Activated B cell treated with CpG ODN at 0.5 μM for 24 hours (primary cell): ENCODE results near the gene SELPLG. TPM values are rescaled to one million over a fixed set of nuclear protein-coding genes. Genes with fewer than 3 reads are reported as not detected.
A peak's percentile ranks its signal among the peaks of the same experiment; 100 is the strongest.
"Not testable (repeated sequence)": the region's sequence is repeated elsewhere in the genome, so short reads cannot be mapped to it uniquely, and the experiment has no call there.

Experiments
- ATAC-seq: fragments of 200-7000 bp; cut with Tn5 transposase; one replicate; pipeline ENCODE4 v1.10.0; 2021; ENCODE audit warnings: low read depth, mild to moderate bottlenecking, moderate library complexity
- CTCF ChIA-PET: fragments of 350-600 bp; sonication (Branson Sonifier 250); formaldehyde crosslinking; loops from one replicate; lab custom pipeline; 2021; ENCODE audit warnings: antibody characterized with exemption; lab: Charles Lee
- POLR2A ChIA-PET: fragments of 350-600 bp; sonication (Branson Sonifier 250); formaldehyde crosslinking; loops from one replicate; lab custom pipeline; 2021; ENCODE audit warnings: antibody characterized with exemption; lab: Charles Lee
- DNase-seq: peaks from one replicate; pipeline ENCODE4 v3.0.0; 2022
- H3K27ac Mint-ChIP-seq: one replicate; pipeline ENCODE4 v1.8.0; 2020; ENCODE audit warnings: mixed read lengths
- H3K27me3 Mint-ChIP-seq: one replicate; pipeline ENCODE4 v1.8.0; 2021; ENCODE audit warnings: mixed read lengths
- H3K36me3 Mint-ChIP-seq: one replicate; pipeline ENCODE4 v1.8.0; 2021; ENCODE audit warnings: low read depth, mixed read lengths
- H3K4me1 Mint-ChIP-seq: one replicate; pipeline ENCODE4 v1.8.0; 2021; ENCODE audit warnings: mixed read lengths
- H3K4me3 Mint-ChIP-seq: one replicate; pipeline ENCODE4 v1.8.0; 2020; ENCODE audit warnings: mild to moderate bottlenecking, mixed read lengths
- H3K9me3 Mint-ChIP-seq: one replicate; pipeline ENCODE4 v1.8.0; 2020; ENCODE audit warnings: mixed read lengths
- CTCF ChIP-seq: fragments of 200-600 bp; IDR thresholded peaks from one replicate; pipeline ENCODE4 v1.8.0; 2022; ENCODE audit warnings: antibody characterized with exemption, mild to moderate bottlenecking
- intact Hi-C: fragments of 100-400 bp; cut with micrococcal nuclease; formaldehyde crosslinking; loops from one replicate; pipeline ENCODE4 v1.15.1; 2024
- total RNA-seq: library from RNA; stranded (reverse); gene quantifications from 2 replicates; pipeline ENCODE4 v1.2.3, GENCODE V29; 2022

The SELPLG gene
- total RNA-seq, 1 donor from 2014 or later: 1.8 TPM

DNA sequence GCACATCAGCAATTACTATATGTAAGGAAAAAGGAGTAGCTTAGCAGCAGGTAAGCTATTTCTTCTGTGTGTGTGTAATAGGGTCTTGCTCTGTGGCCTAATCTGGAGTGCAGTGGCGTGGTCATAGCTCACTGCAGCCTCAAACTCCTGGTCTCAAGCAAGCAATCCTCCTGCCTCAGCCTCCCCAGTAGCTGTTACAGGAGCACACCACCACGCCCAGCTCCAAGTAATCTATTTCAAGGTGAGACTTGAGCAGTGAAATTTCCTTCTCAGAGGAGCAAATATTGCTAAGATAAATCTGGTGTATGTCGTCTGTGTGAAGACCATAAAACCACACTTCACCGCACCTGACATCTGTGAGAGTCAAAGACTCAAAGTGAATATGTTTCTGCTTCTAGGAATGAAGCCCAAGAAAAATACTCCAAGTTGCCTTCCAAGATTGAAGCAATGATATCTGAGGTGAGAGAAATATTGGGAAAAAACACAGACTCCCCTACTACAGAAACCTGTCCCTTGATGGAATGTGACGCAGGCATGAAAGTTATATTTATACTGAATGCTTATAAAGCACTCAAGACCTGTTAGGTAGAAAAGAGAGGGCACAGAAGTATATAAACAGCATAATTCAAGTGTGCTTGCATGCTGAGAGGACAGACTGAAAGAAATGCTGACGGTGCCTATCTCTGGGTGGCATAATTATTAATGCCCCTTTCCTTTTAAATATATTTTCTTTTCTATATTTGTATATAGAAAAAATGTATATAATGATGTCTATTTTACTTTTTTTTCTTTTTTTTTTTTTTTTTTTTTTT lies 2.5 kb upstream of the SELPLG start:
- DNase-seq (no peak), ATAC-seq (no peak)
- intact Hi-C loops: loop anchor here (1.0 to 5.0 kb wide), 3 partner anchors 28 to 119 kb away; partner anchors contain the start of gene FICD
- Mint-ChIP-seq H3K36me3 (peaks cover 16% of the 10 kb centered on the region), H3K4me3 (peak overlapping the region; percentile 85), H3K9me3 (no peaks in the 10 kb centered on the region), H3K27ac (peak overlapping the region; percentile 98), H3K4me1 (peaks cover 98% of the 10 kb centered on the region), H3K27me3 (no peaks in the 10 kb centered on the region)
- CTCF ChIA-PET: interaction anchor here (0.7 to 11.9 kb wide), 10 partner anchors 10 to 213 kb away, joined by 3 to 137 read pairs (median 6); partner anchors contain the start of gene ISCU
- POLR2A ChIA-PET: interaction anchor here (0.7 to 14.3 kb wide), 15 partner anchors 10 to 416 kb away, joined by 3 to 182 read pairs (median 13); partner anchors contain the start of genes CORO1C, ISCU, SART3 and USP30
- no peak for TF ChIP-seq CTCF

DNA sequence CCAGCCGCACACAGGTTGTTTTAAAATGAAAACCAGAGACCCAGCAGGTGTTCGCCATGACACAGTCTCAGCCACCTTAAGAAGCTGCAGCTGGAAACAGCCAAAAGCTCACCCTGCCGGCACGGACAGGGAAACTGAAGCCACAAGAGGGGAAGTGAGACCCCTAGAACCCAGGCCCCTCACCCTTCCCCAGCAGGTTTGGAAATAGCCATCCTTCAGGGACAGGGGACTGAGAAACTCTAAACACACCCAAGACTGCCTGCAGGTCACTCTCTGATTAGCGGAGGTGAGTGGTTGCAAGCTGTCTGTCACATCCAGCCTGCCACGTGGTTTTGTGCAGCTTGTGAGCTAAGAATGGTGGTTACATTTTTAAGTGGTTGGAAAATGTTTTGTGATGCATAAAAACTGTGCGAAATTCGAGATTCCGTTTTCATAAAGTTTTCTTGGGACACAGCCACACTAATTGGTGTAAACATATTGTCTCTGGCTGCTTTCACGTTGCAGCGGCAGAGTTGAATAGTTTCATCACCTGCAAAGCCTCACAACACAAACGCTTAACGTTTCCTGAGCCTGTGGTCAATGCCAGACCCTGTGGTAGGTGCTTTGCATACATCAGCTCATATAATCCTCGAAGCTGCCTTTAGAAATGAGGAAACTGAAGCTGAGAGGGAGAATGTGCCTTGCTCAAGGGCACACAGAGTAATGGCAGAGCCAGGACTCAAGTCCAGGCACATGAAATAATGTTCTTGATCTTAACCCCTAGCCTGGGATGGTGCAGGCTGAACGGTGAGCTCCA lies 1.7 kb upstream of the SELPLG start:
- ATAC-seq (peak; percentile 35), DNase-seq (no peak)
- peak overlapping the region; percentile 85 for H3K4me3 Mint-ChIP-seq
- H3K27ac Mint-ChIP-seq: peak overlapping the region; percentile 98
- intact Hi-C loops: loop anchor here (1.0 to 5.0 kb wide), 3 partner anchors 29 to 118 kb away; partner anchors contain the start of gene FICD
- peaks cover 12% of the 10 kb centered on the region for H3K36me3 Mint-ChIP-seq
- no peaks in the 10 kb centered on the region for H3K9me3 Mint-ChIP-seq
- CTCF ChIA-PET: interaction anchor here (0.7 to 11.9 kb wide), 10 partner anchors 11 to 214 kb away, joined by 3 to 137 read pairs (median 6); partner anchors contain the start of gene ISCU
- POLR2A ChIA-PET: interaction anchor here (0.7 to 14.3 kb wide), 14 partner anchors 11 to 417 kb away, joined by 3 to 182 read pairs (median 10); partner anchors contain the start of genes CORO1C, ISCU, SART3 and USP30
- H3K27me3 Mint-ChIP-seq: no peaks in the 10 kb centered on the region
- H3K4me1 Mint-ChIP-seq: peaks cover 96% of the 10 kb centered on the region
- no peak for TF ChIP-seq CTCF

- ATAC-seq: no peak
- H3K4me3 Mint-ChIP-seq: peak overlapping the region; percentile 85
- ChIA-PET POLR2A (interaction anchor here (1.2 to 14.3 kb wide), 9 partner anchors 12 to 97 kb away, joined by 7 to 182 read pairs (median 23); partner anchors contain the start of genes CORO1C, ISCU and SART3), CTCF (interaction anchor here (0.7 to 11.9 kb wide), 8 partner anchors 11 to 169 kb away, joined by 3 to 137 read pairs (median 10); no protein-coding TSS in a partner anchor)
- H3K27me3 Mint-ChIP-seq: no peaks in the 10 kb centered on the region
- TF ChIP-seq CTCF: no peak
- no peak for DNase-seq
- peaks cover 8% of the 10 kb centered on the region for H3K36me3 Mint-ChIP-seq
- H3K27ac Mint-ChIP-seq: peak overlapping the region; percentile 98
- no peaks in the 10 kb centered on the region for H3K9me3 Mint-ChIP-seq
- H3K4me1 Mint-ChIP-seq: peaks cover 96% of the 10 kb centered on the region
- intact Hi-C loops: no loop called here
Observed at GRCh38 chr12:108634341-108634751, 652 bp upstream of the SELPLG start.

- no peaks in the 10 kb centered on the region for H3K27me3 Mint-ChIP-seq
- CTCF ChIA-PET: interaction anchor here (1.1 to 11.9 kb wide), 7 partner anchors 8 to 170 kb away, joined by 3 to 137 read pairs (median 15); no protein-coding TSS in a partner anchor
- POLR2A ChIA-PET: interaction anchor here (0.6 to 14.3 kb wide), 9 partner anchors 9 to 72 kb away, joined by 7 to 182 read pairs (median 14); partner anchors contain the start of genes ISCU and SART3
Observed at GRCh38 chr12:108633081-108633533, 587 bp downstream of the SELPLG start.

DNA sequence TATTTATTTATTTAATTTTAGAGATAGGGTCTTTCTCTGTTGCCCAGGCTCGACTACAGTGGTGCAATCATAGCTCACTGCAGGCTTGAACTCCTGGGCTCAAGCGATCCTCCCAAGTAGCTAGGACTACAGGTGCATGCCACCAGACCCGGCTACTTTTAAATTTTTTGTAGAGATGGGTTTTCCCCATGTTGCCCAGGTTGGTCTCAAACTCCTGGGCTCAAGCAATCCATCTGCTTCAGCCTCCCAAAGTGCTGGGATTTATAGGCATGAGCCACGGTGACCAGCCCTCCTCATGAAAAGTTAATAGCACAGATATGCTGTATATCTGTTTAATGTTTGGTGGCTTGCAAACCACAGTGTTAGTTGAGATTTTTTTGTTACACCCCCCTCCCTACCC lies 2.4 kb downstream of the SELPLG start:
- H3K36me3 Mint-ChIP-seq: not testable (repeated sequence)
- H3K4me1 Mint-ChIP-seq: peaks cover 88% of the 10 kb centered on the region

More at GRCh38 chr12:108633081-108633533, 587 bp downstream of the SELPLG start:
- no peaks in the 10 kb centered on the region for H3K9me3 Mint-ChIP-seq
- peaks cover 4% of the 10 kb centered on the region for H3K36me3 Mint-ChIP-seq
- H3K4me1 Mint-ChIP-seq: peaks cover 95% of the 10 kb centered on the region
- peak overlapping the region; percentile 98 for H3K27ac Mint-ChIP-seq
- TF ChIP-seq CTCF: no peak
- DNase-seq (no peak), ATAC-seq (no peak)
- intact Hi-C loops: loop anchor here (1.0 to 2.0 kb wide), 6 partner anchors 9 to 224 kb away; partner anchors contain the start of gene SSH1
- peak overlapping the region; percentile 85 for H3K4me3 Mint-ChIP-seq

More for the DNA sequence above, 2.4 kb downstream of the SELPLG start:
- intact Hi-C loops, H3K9me3 Mint-ChIP-seq, ATAC-seq, H3K4me3 Mint-ChIP-seq, DNase-seq, H3K27me3 Mint-ChIP-seq: not testable (repeated sequence)
- H3K27ac Mint-ChIP-seq: peak overlapping the region; percentile 98
- ChIA-PET POLR2A (interaction anchor here (1.3 to 14.3 kb wide), 4 partner anchors 13 to 70 kb away, joined by 3 to 182 read pairs (median 126); partner anchors contain the start of genes ISCU and SART3), CTCF (interaction anchor here (0.6 to 11.9 kb wide), 4 partner anchors 13 to 63 kb away, joined by 3 to 137 read pairs (median 12); no protein-coding TSS in a partner anchor)
